CD14-positive monocyte (primary cell): ENCODE results near the gene PALM2AKAP2. TPM values are rescaled to one million over a fixed set of nuclear protein-coding genes. Genes with fewer than 3 reads are reported as not detected.
A peak's percentile ranks its signal among the peaks of the same experiment; 100 is the strongest.

Source experiments
- DNase-seq, 3 donors: peaks; one replicate each; pipeline ENCODE4 v3.0.0-alpha.2; 2011 to 2022
- H2AFZ ChIP-seq: 2 replicates; pipeline ENCODE4 v1.6.0; 2012; ENCODE audit warnings: mild to moderate bottlenecking, low read depth, low read length, inconsistent platforms; ENCODE audit not compliant: insufficient read depth, poor library complexity, severe bottlenecking
- H3K27ac ChIP-seq, 2 donors: 1 replicate in 1 of 2; 2 replicates in 1 of 2; pipeline ENCODE4 v1.5.1; 2012 to 2013; ENCODE audit warnings: low read length in 2 of 2, control low read depth in 1 of 2, inconsistent platforms in 1 of 2, low read depth in 1 of 2, mild to moderate bottlenecking in 1 of 2
- H3K27me3 ChIP-seq, 2 donors: one replicate each; pipeline versions ENCODE4 v1.6.0 to v1.6.1; 2011 to 2013; ENCODE audit warnings: low read length in 2 of 2; ENCODE audit not compliant: control insufficient read depth in 2 of 2, insufficient read depth in 2 of 2
- H3K36me3 ChIP-seq, 2 donors: replicated peaks in 1 of 2; 1 replicate in 1 of 2; 2 replicates in 1 of 2; pipeline versions ENCODE4 v1.5.1 to v1.6.1; 2012 to 2013; ENCODE audit warnings: low read length in 2 of 2, control low read depth in 1 of 2, inconsistent platforms in 1 of 2, mild to moderate bottlenecking in 1 of 2; ENCODE audit not compliant: insufficient read depth in 2 of 2, control insufficient read depth in 1 of 2
- H3K4me1 ChIP-seq, 2 donors: 1 replicate in 1 of 2; 2 replicates in 1 of 2; pipeline versions ENCODE4 v1.5.1 to v1.6.1; 2012 to 2013; ENCODE audit warnings: low read length in 2 of 2, control low read depth in 1 of 2, inconsistent platforms in 1 of 2, mild to moderate bottlenecking in 1 of 2, moderate library complexity in 1 of 2; ENCODE audit not compliant: insufficient read depth in 2 of 2, control insufficient read depth in 1 of 2
- H3K4me2 ChIP-seq: replicated peaks from 2 replicates; pipeline ENCODE3; 2012; ENCODE audit warnings: low read length, moderate library complexity, mild to moderate bottlenecking; ENCODE audit not compliant: poor library complexity, severe bottlenecking; ENCODE audit errors: extremely low read depth
- H3K4me3 ChIP-seq, 3 experiments: fragments of 200-600 bp in 1 of 3; sonication (generic) in 1 of 3; replicated peaks in 1 of 3; 1 replicate in 2 of 3; 2 replicates in 1 of 3; pipeline ENCODE4 v1.5.1; 2011 to 2013; ENCODE audit warnings: low read length in 3 of 3, mild to moderate bottlenecking in 3 of 3, control low read depth in 2 of 3, low read depth in 2 of 3, inconsistent platforms in 1 of 3, moderate library complexity in 1 of 3
- H3K79me2 ChIP-seq: 2 replicates; pipeline ENCODE4 v1.6.0; 2012; ENCODE audit warnings: mild to moderate bottlenecking, control low read depth, inconsistent platforms, low read length, moderate library complexity; ENCODE audit not compliant: insufficient read depth
- H3K9ac ChIP-seq: 2 replicates; pipeline ENCODE4 v1.6.0; 2017; ENCODE audit warnings: low read length, mild to moderate bottlenecking; ENCODE audit not compliant: insufficient read depth, poor library complexity, severe bottlenecking
- H3K9me3 ChIP-seq, 2 donors: replicated peaks in 1 of 2; 1 replicate in 1 of 2; 2 replicates in 1 of 2; pipeline versions ENCODE4 v1.5.1 to v1.6.1; 2012 to 2013; ENCODE audit warnings: low read length in 2 of 2, control low read depth in 1 of 2; ENCODE audit not compliant: control insufficient read depth in 1 of 2, insufficient read depth in 1 of 2
- H4K20me1 ChIP-seq: 2 replicates; pipeline ENCODE4 v1.6.0; 2012; ENCODE audit warnings: mild to moderate bottlenecking, low read length, control low read depth, moderate library complexity; ENCODE audit not compliant: insufficient read depth
- H3K27ac Mint-ChIP-seq, 7 donors: one replicate each; pipeline ENCODE4 v1.8.0; 2020; ENCODE audit warnings: mild to moderate bottlenecking in 7 of 7, mixed read lengths in 7 of 7, moderate library complexity in 6 of 7, inconsistent platforms in 2 of 7
- H3K27me3 Mint-ChIP-seq, 3 donors: one replicate each; pipeline ENCODE4 v1.8.0; 2021 to 2022; ENCODE audit warnings: low read depth in 3 of 3, mild to moderate bottlenecking in 3 of 3, mixed read lengths in 3 of 3, moderate library complexity in 3 of 3, inconsistent platforms in 1 of 3
- H3K36me3 Mint-ChIP-seq, 2 donors: one replicate each; pipeline ENCODE4 v1.8.0; 2020; ENCODE audit warnings: mixed read lengths in 2 of 2, inconsistent platforms in 1 of 2, mild to moderate bottlenecking in 1 of 2
- H3K4me1 Mint-ChIP-seq: one replicate; pipeline ENCODE4 v1.8.0; 2020; ENCODE audit warnings: mild to moderate bottlenecking, mixed read lengths
- H3K4me3 Mint-ChIP-seq, 2 donors: one replicate each; pipeline ENCODE4 v1.8.0; 2020; ENCODE audit warnings: mild to moderate bottlenecking in 2 of 2, mixed read lengths in 2 of 2, moderate library complexity in 1 of 2
- H3K9me3 Mint-ChIP-seq, 7 donors: one replicate each; pipeline ENCODE4 v1.8.0; 2020 to 2022; ENCODE audit warnings: mixed read lengths in 7 of 7, mild to moderate bottlenecking in 6 of 7, moderate library complexity in 6 of 7, inconsistent platforms in 2 of 7
- WGBS: methylation state at CpG from one replicate; pipeline ENCODE4 v1.1.5; 2013; ENCODE audit warnings: missing lambda C conversion rate; ENCODE audit not compliant: insufficient coverage; 5-methylcytosine and 5-hydroxymethylcytosine counted together
- intact Hi-C, 2 donors: fragments of 100-400 bp; cut with micrococcal nuclease; formaldehyde crosslinking; loops; one replicate each; pipeline versions ENCODE4 v1.15.0 to v1.15.1; 2023
- polyA plus RNA-seq, 3 donors: library from polyadenylated mRNA; depleted of rRNA in 1 of 3; unstranded in 2 of 3; stranded (reverse) in 1 of 3; fragments of 300-500 nt in 2 of 3; fragments of >200 nt in 1 of 3; fragmentation: Illumina TruSeq in 2 of 3; gene quantifications; 1 replicate in 2 of 3; 2 replicates in 1 of 3; pipeline ENCODE4 v1.2.3, GENCODE V29; 2012 to 2021
- TF ChIP-seq, protein P1 (sequence below): fragments of 200-600 bp; IDR thresholded peaks from one replicate; pipeline ENCODE4 v1.8.0; 2022; ENCODE audit warnings: antibody characterized with exemption, mild to moderate bottlenecking

PALM2AKAP2 gene
- polyA plus RNA-seq, 3 donors, result not detected

DNA sequence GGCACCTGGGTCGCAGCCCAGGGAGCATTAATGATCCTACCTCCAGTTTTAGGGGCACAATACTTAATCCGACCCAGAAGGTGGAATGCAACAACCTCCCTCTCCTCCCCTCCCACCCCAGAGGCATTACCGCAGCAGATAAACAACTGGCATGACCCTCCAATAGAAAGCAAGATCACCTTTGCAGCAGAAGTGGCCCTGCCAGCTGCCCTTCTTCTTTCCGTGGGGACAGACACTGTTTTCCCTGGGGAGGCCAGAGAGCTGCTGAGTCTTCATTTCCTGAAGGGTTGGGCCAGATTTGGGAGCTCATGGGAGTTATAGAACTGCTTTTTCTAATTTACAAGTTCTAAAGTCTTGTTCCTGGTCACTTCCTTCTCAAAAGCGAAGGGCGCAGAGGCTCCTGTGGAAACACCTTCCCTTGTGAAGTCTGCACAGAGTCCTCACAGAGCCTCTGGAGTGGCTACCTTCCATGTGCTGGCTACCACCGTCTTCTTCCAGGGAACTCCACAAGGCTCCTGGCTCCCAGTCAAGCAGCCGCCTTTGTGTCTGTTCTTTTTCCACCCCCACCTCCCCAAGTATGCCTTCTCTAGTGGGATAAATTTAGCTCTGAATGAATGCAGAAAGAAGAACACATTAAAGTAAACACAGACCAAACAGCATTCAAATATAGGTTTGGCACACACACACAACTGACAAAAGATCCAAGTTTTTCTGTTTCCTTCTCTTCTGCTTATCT lies 8.0 kb upstream of the PALM2AKAP2 start:
- H3K4me2 ChIP-seq, result no peak overlapping the region
- TF ChIP-seq, protein P1, sequence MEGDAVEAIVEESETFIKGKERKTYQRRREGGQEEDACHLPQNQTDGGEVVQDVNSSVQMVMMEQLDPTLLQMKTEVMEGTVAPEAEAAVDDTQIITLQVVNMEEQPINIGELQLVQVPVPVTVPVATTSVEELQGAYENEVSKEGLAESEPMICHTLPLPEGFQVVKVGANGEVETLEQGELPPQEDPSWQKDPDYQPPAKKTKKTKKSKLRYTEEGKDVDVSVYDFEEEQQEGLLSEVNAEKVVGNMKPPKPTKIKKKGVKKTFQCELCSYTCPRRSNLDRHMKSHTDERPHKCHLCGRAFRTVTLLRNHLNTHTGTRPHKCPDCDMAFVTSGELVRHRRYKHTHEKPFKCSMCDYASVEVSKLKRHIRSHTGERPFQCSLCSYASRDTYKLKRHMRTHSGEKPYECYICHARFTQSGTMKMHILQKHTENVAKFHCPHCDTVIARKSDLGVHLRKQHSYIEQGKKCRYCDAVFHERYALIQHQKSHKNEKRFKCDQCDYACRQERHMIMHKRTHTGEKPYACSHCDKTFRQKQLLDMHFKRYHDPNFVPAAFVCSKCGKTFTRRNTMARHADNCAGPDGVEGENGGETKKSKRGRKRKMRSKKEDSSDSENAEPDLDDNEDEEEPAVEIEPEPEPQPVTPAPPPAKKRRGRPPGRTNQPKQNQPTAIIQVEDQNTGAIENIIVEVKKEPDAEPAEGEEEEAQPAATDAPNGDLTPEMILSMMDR, result no peak
- H3K27me3 ChIP-seq, result peaks cover 4 to 16% of the 10 kb centered on the region in 2 donors
- no peak overlapping the region for H3K27ac ChIP-seq
- no peak overlapping the region for H3K9ac ChIP-seq
- intact Hi-C loops, result no loop called here
- H3K4me1 ChIP-seq, result no peaks in the 10 kb centered on the region
- H3K36me3 ChIP-seq, result no peaks in the 10 kb centered on the region
- Mint-ChIP-seq H3K36me3 (no peaks in the 10 kb centered on the region), H3K4me3 (peak overlapping the region in 1 of 2 donors; percentile 13), H3K27ac (no peak overlapping the region), H3K27me3 (peaks cover 14 to 38% (median 26%) of the 10 kb centered on the region in 3 donors), H3K4me1 (no peaks in the 10 kb centered on the region), H3K9me3 (peaks cover 0 to 2% (median 0%) of the 10 kb centered on the region in 7 donors)
- no peaks in the 10 kb centered on the region for H4K20me1 ChIP-seq
- no peak overlapping the region for H2AFZ ChIP-seq
- no peaks in the 10 kb centered on the region for H3K79me2 ChIP-seq
- H3K4me3 ChIP-seq, result no peak overlapping the region
- no peak for DNase-seq
- H3K9me3 ChIP-seq, result no peaks in the 10 kb centered on the region
- WGBS, result 45% methylated on average over 4 of the region's 8 CpGs

DNA sequence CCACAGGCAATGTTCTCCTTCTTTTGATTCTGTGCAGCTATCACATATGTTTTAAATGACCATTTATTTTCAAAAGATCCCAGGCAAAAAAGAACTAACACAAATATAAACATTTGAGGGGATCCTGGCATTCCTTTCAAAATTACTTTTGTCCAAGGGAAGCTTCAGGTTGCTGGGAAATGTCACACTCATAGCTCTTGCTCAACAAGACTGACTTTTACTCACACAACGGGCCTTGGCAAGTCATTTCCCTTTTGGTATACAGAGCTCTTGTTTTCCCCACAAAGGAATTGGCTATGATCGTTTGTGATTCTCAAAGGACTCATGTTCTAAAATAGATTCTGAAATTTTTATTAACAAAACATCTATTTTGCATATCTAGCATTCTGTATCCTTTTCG lies 4.5 kb upstream of the PALM2AKAP2 start:
- H3K9me3 Mint-ChIP-seq, result peaks cover 0 to 2% (median 0%) of the 10 kb centered on the region in 7 donors
- H3K4me1 ChIP-seq, result no peaks in the 10 kb centered on the region
- H4K20me1 ChIP-seq, result no peaks in the 10 kb centered on the region
- no peaks in the 10 kb centered on the region for H3K36me3 Mint-ChIP-seq
- no peaks in the 10 kb centered on the region for H3K36me3 ChIP-seq
- no peak overlapping the region for H3K27ac Mint-ChIP-seq
- WGBS, result 81% methylated on average over 2 of the region's 3 CpGs
- peaks cover 26 to 50% (median 31%) of the 10 kb centered on the region in 3 donors for H3K27me3 Mint-ChIP-seq
- H3K27ac ChIP-seq, result no peak overlapping the region
- H3K27me3 ChIP-seq, result peaks cover 26 to 40% of the 10 kb centered on the region in 2 donors
- no peak overlapping the region for H3K4me3 ChIP-seq
- no peak overlapping the region for H3K4me2 ChIP-seq
- TF ChIP-seq, protein P1, result no peak
- intact Hi-C loops, result no loop called here
- H2AFZ ChIP-seq, result no peak overlapping the region
- no peaks in the 10 kb centered on the region for H3K79me2 ChIP-seq
- H3K4me3 Mint-ChIP-seq, result peak overlapping the region in 1 of 2 donors; percentile 3
- H3K9me3 ChIP-seq, result no peaks in the 10 kb centered on the region
- DNase-seq, result no peak
- H3K9ac ChIP-seq, result no peak overlapping the region
- H3K4me1 Mint-ChIP-seq, result peaks cover 3% of the 10 kb centered on the region
